Fibroblast of pulmonary artery (primary cell): ENCODE results near the gene PRR18.

ENCODE experiments used
- DNase-seq: peaks from one replicate; pipeline ENCODE4 v3.0.0-alpha.2; 2010; ENCODE audit warnings: low read depth
- H3K4me3 ChIP-seq: replicated peaks from 2 replicates; pipeline ENCODE4 v1.5.1; 2011; ENCODE audit warnings: low read depth, mild to moderate bottlenecking, control low read depth, low read length, moderate library complexity
- CTCF ChIP-seq: IDR thresholded peaks from 2 replicates; pipeline ENCODE4 v1.5.1; 2011; ENCODE audit warnings: mild to moderate bottlenecking, control low read depth, low read length, inconsistent platforms; ENCODE audit errors: missing control alignments

The PRR18 gene

GRCh38 chr6:166310634-166311033 is 2.4 kb upstream of the PRR18 start:
- DNase-seq = no peak
- no peak overlapping the region for H3K4me3 ChIP-seq
- no peak for TF ChIP-seq CTCF

GRCh38 chr6:166309977-166310376 is 1.8 kb upstream of the PRR18 start:
- H3K4me3 ChIP-seq = no peak overlapping the region
- TF ChIP-seq CTCF = no peak
- DNase-seq = no peak

- TF ChIP-seq CTCF = no peak
- DNase-seq = no peak
- H3K4me3 ChIP-seq = no peak overlapping the region
Observed at GRCh38 chr6:166308769-166309589, 787 bp upstream of the PRR18 start.

GRCh38 chr6:166307082-166308032 is 835 bp downstream of the PRR18 start:
- no peak overlapping the region for H3K4me3 ChIP-seq
- no peak for TF ChIP-seq CTCF
- DNase-seq = no peak

GRCh38 chr6:166306378-166307081 is 1.7 kb downstream of the PRR18 start:
- DNase-seq = no peak
- no peak for TF ChIP-seq CTCF
- H3K4me3 ChIP-seq = no peak overlapping the region

- no peak for DNase-seq
- no peak for TF ChIP-seq CTCF
- H3K4me3 ChIP-seq = no peak overlapping the region
Observed at GRCh38 chr6:166305562-166306117, 2.6 kb downstream of the PRR18 start.
